Measurements from ENCODE around the gene NLGN3.

NLGN3 gene

DNA sequence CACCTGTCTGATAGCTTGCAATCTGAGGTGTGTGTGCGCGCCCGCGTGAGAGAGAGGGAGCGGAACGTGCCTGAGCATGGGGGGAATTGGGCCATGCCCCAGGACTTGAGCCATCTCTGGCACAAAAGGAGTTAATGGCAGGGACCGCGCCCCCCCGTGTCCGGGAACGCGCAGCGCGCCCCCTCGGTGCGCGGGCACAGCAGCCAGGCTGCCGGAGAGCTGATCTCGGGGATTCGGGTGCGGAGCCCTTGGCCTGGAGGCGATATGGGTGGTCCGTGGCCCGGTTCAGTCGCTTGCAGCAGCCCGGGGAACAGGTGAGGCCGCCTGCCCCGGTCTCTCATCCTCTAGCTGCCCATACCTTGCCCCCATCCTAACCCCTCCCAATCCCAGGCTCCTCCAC, at the start of gene NLGN3:
Gene NLGN3 (plus strand): TSS at position 191 of the 400 bp plus-strand sequence. CDS start 2,909 bp downstream, outside the sequence.
- DNase-seq = no peak

DNA sequence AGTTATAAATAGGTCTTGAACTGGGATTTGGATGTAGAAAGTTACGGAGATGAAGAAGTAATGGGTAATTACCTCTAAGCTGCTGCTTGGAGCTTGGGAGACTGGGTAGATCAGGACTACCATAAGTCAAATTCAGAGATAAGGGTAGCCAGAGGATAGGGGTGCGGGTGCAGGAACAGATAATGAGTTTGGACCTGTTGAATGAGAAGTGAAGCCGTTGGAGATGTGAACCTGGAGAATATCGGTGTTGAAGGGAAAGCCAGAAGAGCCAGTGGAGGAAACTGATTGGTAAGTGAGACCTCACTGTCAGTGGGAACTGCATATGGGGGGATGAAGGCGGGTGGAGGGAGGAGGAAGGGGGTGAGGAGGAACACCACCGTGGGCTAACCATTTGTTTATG, 49.6 kb upstream of the NLGN3 start:
- no peak for DNase-seq

GRCh38 chrX:71095555-71095980, 49.1 kb upstream of the NLGN3 start, which contains the start of gene FOXO4:
FOXO4 (plus strand) TSS chrX:71095851; CDS start chrX:71096529, 678 bp downstream.
- DNase-seq = peak; percentile 34 to 86

DNA sequence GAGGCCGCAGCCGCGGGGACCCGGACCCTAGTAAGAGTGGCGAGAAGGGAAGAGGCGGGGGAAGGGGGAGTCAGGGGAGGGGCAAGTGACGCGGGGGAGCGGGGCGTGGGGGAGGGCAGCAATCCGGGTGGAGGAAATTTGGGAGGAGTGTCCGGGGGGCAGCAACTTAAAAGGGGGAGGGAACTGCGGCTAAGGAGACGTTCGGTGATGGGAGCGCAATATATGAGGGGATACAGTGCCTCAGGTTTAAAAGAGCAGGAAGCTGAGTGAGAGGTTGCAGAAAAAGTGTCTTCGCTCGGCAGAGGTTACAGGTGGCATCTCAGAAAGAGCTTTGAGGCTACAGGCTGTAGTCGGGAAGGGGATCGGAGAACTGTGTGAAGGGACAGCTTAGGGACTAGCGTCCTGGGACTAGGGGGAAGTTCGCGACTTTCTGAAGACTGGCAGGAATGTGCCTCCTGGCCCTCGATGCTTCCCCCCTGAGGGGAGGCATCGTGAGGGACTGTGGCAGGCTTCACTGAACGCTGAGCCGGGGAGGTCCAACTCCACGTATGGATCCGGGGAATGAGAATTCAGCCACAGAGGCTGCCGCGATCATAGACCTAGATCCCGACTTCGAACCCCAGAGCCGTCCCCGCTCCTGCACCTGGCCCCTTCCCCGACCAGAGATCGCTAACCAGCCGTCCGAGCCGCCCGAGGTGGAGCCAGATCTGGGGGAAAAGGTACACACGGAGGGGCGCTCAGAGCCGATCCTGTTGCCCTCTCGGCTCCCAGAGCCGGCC, 48.5 kb upstream of the NLGN3 start:
- peak in 1 of 2 experiments; percentile 50 for DNase-seq

DNA sequence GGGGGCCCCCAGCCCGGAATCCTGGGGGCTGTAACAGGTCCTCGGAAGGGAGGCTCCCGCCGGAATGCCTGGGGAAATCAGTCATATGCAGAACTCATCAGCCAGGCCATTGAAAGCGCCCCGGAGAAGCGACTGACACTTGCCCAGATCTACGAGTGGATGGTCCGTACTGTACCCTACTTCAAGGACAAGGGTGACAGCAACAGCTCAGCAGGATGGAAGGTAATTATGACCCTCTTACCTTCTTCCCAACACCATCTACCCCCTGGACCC, 47.9 kb upstream of the NLGN3 start:
- DNase-seq = no peak

DNA sequence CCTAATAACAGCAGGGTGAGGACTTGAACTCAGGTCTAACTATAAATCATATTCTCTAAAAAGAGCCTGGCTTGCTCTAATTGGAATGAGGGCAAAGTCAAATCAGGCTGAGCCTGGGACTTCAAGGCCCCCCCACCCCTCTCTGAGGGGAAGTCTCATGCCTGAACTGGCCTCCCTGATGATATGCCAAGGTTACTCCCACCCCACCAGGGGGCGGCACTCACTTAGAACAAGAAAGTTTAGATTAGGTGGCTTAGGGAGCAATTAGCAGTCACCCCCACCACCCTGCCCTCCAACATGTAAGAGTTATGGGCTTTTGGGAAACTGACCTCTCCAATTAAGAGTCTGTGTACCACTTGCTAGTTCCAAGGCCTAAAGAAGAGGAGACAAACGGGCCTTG, 46.3 kb upstream of the NLGN3 start:
- DNase-seq = peak in 1 of 2 experiments; percentile 2

GRCh38 chrX:71098951-71099506, 45.6 kb upstream of the NLGN3 start:
- no peak for DNase-seq

GRCh38 chrX:71099736-71100135, 44.9 kb upstream of the NLGN3 start:
- no peak for DNase-seq

DNA sequence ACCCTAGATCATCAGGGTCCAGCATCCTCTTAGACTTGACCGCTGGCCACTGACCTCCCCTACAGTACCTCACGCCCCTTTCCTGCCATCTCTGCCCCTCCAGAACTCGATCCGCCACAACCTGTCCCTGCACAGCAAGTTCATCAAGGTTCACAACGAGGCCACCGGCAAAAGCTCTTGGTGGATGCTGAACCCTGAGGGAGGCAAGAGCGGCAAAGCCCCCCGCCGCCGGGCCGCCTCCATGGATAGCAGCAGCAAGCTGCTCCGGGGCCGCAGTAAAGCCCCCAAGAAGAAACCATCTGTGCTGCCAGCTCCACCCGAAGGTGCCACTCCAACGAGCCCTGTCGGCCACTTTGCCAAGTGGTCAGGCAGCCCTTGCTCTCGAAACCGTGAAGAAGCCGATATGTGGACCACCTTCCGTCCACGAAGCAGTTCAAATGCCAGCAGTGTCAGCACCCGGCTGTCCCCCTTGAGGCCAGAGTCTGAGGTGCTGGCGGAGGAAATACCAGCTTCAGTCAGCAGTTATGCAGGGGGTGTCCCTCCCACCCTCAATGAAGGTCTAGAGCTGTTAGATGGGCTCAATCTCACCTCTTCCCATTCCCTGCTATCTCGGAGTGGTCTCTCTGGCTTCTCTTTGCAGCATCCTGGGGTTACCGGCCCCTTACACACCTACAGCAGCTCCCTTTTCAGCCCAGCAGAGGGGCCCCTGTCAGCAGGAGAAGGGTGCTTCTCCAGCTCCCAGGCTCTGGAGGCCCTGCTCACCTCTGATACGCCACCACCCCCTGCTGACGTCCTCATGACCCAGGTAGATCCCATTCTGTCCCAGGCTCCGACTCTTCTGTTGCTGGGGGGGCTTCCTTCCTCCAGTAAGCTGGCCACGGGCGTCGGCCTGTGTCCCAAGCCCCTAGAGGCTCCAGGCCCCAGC, 43.8 kb upstream of the NLGN3 start:
- DNase-seq = no peak

DNA sequence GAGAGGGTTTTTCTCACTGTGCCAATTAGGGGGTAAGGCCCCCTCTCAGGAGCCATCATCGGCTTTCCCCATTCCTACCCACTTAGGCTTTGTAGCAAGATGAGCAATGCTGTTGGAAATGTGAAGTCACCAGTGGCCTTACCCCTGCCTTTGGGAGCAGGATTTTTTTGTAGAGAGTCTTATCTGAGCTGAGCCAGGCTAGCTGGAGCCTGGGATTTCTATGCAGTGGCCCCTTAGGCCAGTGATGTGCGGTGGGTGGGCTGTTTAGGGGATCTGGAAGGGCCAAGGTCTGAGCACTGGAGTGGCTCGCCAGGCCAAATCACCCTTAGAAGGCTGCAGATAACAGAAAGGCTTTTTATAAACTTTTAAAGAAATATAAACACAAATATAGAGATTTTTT, 42.3 kb upstream of the NLGN3 start:
- DNase-seq = no peak

DNA sequence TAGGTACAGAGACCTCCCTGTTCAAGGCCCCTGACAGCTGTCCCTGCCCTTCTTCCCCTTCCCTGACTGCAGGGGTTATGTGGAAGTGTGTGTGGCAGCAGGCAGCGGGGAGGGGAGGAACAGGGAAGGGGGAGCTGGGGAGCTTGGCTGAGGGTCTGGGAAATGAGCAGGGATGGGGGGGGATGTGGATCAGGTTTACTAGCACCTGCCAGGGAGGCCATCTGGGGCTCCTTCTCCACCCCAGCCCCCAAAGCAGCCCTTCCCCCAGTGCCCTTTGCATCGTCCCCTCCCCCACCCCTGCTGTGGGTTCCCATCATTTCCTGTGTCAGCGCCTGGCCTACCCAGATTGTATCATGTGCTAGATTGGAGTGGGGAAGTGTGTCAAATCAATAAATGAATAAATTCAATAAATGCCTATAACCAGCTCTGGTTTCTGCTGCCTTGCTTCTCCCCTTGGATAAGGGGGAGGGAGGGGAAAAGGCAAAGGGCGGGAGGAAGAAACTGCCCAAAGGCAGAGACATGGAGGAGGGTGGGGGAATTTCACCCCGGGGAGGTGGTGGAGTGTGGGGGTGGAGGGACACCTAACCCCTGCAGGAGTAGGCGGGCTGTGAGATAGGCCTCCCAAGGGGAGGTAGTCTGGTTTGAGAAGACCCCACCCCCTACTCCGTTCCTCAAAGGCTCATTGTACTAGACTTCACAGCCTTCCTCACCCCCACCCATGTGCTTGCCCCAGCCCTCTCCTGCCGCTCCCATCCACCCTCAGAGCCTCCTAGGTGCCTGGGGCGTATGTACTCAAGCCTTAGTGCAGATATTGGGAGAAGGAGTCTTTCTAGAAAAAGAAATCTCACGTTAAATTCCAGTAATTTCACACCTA, 41.3 kb upstream of the NLGN3 start:
- no peak for DNase-seq

GRCh38 chrX:71105628-71106027, 39.0 kb upstream of the NLGN3 start:
- no peak for DNase-seq

DNA sequence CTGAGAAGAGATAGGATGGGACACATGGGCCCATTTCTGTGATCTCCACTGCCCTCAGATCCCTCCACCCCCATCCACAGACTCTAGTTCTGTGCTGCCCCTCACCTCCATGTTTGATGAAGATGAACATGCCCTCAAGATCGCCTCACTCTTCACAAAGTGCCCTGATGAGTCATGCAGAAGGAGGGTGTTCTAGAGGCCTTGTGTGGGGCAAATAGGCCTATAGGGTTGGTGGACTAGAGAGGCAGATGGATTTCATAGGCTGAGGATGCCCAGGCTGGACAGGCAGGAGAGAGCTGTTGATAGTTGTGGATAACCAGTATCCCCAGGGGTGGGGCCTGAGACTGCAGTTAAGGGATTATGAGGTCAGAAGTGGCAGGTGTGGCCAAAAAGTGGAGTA, 38.2 kb upstream of the NLGN3 start, which contains the start of gene CXorf65:
Gene CXorf65 (minus strand): TSS at position 314 of the 400 bp plus-strand sequence. CDS start 184 bp downstream, at position 130.
- no peak for DNase-seq

- no peak for DNase-seq
Observed at GRCh38 chrX:71107245-71107644, 37.4 kb upstream of the NLGN3 start.

DNA sequence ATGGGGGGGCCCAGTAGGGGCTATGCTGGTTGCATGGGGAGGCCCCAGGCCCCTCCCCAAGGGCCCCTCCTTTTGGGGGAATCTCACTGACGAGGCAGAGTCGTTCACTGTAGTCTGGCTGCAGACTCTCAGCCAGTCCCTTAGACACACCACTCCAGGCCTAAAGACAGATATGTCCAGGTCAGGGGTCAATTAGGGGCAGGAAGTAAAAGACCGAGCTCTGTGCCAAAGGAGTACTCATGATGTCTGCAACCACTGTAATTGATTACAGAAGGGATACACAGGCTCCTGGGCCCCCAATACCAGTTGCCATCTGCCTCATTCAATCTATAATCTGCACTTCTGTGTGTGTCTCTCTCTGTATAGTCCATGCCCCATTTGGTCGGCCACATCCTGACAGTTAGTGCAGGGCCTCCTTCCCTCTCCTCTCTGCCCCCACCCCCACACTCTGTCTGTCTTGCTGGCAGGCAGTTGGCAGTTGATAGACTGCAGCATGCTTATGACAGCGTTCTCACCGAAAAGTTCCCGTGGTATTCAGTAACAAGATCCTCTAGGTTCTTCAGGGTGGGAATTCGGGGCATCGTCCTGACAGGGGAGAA, 36.8 kb upstream of the NLGN3 start:
- no peak for DNase-seq

DNA sequence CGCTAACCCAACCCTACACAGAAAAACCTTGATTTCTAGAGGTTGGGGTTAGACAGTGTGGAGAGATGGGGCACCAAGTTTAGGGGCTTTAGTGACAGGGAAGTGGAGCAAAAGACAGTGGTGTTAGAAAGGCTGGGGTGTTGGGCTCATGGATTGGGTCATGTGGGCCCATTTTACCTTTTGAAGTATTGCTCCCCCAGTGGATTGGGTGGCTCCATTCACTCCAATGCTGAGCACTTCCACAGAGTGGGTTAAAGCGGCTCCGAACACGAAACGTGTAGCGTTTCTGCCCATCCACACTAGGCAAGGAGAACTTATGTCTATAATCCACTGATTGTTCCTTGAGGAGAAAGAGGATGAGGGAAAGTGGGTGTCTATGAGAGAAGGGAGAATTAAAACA, 35.6 kb upstream of the NLGN3 start:
- DNase-seq = no peak

- DNase-seq = no peak
Observed at GRCh38 chrX:71111141-71111843, 33.3 kb upstream of the NLGN3 start, which contains the start of gene IL2RG. IL2RG (minus strand) TSS chrX:71111577; CDS start chrX:71111539, 38 bp downstream.

DNA sequence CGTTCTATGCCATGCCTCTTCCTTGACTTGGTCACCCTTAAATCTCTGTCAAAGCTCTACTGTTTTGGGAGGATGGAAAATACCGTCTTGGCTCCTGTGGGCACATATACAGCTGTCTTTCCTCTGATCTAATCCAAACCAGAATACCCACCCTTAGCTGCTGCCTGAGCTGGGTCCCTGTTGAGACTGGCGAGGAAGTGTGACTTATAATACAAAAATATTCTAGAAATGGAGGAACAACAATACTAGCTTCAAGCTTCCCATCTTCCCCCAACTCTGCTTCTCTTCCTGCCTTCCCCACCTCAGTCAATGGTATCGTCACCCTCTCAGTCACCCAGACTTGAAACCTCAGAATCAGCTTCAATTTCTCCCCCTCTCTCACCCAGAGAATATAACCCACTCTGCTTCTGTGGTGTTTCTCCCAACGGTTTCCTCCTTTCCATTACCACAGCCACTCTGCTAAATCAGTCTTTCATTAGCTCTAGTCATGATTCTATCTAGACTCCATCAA, 32.7 kb upstream of the NLGN3 start:
- DNase-seq = no peak

GRCh38 chrX:71117358-71117757, 27.3 kb upstream of the NLGN3 start:
- DNase-seq = no peak

GRCh38 chrX:71118032-71118984, 26.3 kb upstream of the NLGN3 start, which contains the start of gene MED12:
MED12 (plus strand) TSS chrX:71118596; CDS start chrX:71118755, 159 bp downstream.
- peak; percentile 47 to 72 for DNase-seq
